HEK293T (cell line): ENCODE measurements around the gene ZBTB17.

Experiments
- ARNT ChIP-seq: fragments of 450-650 bp; IDR thresholded peaks from 2 replicates; pipeline ENCODE4 v1.6.1; 2017; ENCODE audit warnings: mild to moderate bottlenecking
- BHLHE40 ChIP-seq: fragments of 450-650 bp; IDR thresholded peaks from 2 replicates; pipeline ENCODE4 v1.6.1; 2016; ENCODE audit warnings: mild to moderate bottlenecking, moderate library complexity, borderline replicate concordance
- FOXM1 ChIP-seq: fragments of 450-650 bp; IDR thresholded peaks from 2 replicates; pipeline ENCODE4 v1.6.1; 2017; ENCODE audit warnings: mild to moderate bottlenecking, borderline replicate concordance
- NFRKB ChIP-seq: fragments of 450-650 bp; IDR thresholded peaks from 2 replicates; pipeline ENCODE4 v1.6.1; 2016; ENCODE audit warnings: mild to moderate bottlenecking, moderate library complexity
- SP1 ChIP-seq: fragments of 450-650 bp; IDR thresholded peaks from 2 replicates; pipeline ENCODE4 v1.6.1; 2017
- SUZ12 ChIP-seq: fragments of 450-650 bp; IDR thresholded peaks from 2 replicates; pipeline ENCODE4 v1.6.1; 2016; ENCODE audit warnings: mild to moderate bottlenecking
- TF ChIP-seq, protein P1 (sequence below): fragments of 450-650 bp; IDR thresholded peaks from 2 replicates; pipeline ENCODE4 v1.6.1; 2016

DNA sequence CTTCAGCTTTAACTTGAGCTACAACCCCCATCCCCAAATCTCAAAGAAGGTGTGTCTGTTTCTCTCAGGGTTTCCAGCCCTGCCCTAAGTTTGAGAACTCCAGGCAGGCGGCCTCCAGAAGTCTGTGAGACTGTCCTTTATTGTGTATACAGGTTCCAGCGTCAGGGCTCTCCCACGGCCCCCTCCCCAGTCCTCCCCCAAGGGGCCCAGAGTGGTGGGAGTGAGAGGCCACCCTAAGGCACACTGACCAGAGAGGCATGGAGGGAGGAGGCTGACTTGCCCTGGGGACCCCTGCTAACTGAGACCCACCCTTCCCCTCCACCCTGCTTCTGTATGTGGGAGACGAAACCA is 38.0 kb upstream of the ZBTB17 start:
- TF ChIP-seq ARNT = no peak
- TF ChIP-seq FOXM1 = no peak
- TF ChIP-seq BHLHE40 = no peak
- TF ChIP-seq SUZ12 = no peak
- no peak for TF ChIP-seq SP1
- TF ChIP-seq NFRKB = no peak
- TF ChIP-seq, protein P1, sequence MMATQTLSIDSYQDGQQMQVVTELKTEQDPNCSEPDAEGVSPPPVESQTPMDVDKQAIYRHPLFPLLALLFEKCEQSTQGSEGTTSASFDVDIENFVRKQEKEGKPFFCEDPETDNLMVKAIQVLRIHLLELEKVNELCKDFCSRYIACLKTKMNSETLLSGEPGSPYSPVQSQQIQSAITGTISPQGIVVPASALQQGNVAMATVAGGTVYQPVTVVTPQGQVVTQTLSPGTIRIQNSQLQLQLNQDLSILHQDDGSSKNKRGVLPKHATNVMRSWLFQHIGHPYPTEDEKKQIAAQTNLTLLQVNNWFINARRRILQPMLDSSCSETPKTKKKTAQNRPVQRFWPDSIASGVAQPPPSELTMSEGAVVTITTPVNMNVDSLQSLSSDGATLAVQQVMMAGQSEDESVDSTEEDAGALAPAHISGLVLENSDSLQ = no peak
